Measurements from ENCODE around the gene ITGB4. TPM values are rescaled to one million over a fixed set of nuclear protein-coding genes. Genes with fewer than 3 reads are reported as not detected.

Gene ITGB4
- polyA plus RNA-seq, 1 of the 3 experiments (the other 2 are of a cell fraction) = 7.0 TPM

DNA sequence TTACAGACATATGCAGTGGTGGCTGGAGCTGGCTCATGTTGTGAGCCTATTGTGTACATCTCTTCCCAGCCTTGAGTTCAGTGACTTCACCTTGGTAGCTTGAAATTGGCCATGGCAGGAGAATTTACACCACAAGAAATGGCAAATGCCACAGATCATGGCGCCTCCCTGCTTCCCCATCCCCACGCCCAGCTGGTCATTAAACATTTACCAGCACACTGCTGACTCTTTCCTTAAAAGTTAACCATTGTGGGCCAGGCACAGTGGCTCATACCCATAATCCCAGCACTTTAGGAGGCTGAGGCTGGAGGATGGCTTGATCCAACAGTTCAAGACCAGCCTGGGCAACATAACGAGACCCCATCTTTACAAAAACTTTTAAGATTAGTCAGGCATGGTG is 22.6 kb upstream of the ITGB4 start:
- TF ChIP-seq NFIC (IDR thresholded peaks at IDR 0.05; ENCODE audit: borderline replicate concordance) (no peak), EP300 (IDR thresholded peaks at IDR 0.05; ENCODE audit: borderline replicate concordance in 1 of 2, low read depth in 1 of 2, low read length in 1 of 2) (no peak), EZH2phosphoT487 (IDR thresholded peaks at IDR 0.05; ENCODE audit: borderline replicate concordance, low read depth) (no peak), TEAD4 (IDR thresholded peaks at IDR 0.05; ENCODE audit: borderline replicate concordance, insufficient read depth) (no peak)
- TF ChIP-seq, protein P1, sequence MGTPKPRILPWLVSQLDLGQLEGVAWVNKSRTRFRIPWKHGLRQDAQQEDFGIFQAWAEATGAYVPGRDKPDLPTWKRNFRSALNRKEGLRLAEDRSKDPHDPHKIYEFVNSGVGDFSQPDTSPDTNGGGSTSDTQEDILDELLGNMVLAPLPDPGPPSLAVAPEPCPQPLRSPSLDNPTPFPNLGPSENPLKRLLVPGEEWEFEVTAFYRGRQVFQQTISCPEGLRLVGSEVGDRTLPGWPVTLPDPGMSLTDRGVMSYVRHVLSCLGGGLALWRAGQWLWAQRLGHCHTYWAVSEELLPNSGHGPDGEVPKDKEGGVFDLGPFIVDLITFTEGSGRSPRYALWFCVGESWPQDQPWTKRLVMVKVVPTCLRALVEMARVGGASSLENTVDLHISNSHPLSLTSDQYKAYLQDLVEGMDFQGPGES (IDR thresholded peaks at IDR 0.05; ENCODE audit: low read depth, low read length) = no peak
- TF ChIP-seq, protein P2, sequence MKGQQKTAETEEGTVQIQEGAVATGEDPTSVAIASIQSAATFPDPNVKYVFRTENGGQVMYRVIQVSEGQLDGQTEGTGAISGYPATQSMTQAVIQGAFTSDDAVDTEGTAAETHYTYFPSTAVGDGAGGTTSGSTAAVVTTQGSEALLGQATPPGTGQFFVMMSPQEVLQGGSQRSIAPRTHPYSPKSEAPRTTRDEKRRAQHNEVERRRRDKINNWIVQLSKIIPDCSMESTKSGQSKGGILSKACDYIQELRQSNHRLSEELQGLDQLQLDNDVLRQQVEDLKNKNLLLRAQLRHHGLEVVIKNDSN (IDR thresholded peaks at IDR 0.05; ENCODE audit: borderline replicate concordance, low read depth) = no peak
- Histone ChIP-seq H3K27ac (ENCODE audit: low read depth in 2 of 2, low read length in 1 of 2) (no peak overlapping the region), H3K79me2 (ENCODE audit: insufficient read depth) (peaks cover 57% of the 10 kb centered on the region), H4K20me1 (ENCODE audit: insufficient read depth) (no peaks in the 10 kb centered on the region), H3K4me1 (ENCODE audit: control insufficient read depth in 1 of 2, insufficient read depth in 2 of 2, low read depth in 1 of 2, low read length in 1 of 2) (peaks cover 36 to 44% of the 10 kb centered on the region in 2 experiments; a peak in 3 of 4 replicates), H3K9me2 (no peaks in the 10 kb centered on the region), H3F3A (replicated peaks; ENCODE audit: insufficient read depth) (peaks cover 36% of the 10 kb centered on the region), H2AFZ (ENCODE audit: low read depth) (no peak overlapping the region), H3K4me3 (ENCODE audit: low read depth in 2 of 2, low read length in 1 of 2) (no peak overlapping the region), H3K9me3 (no peaks in the 10 kb centered on the region), H3K4me2 (no peak overlapping the region), H3K9ac (no peak overlapping the region), H3K36me3 (replicated peaks in 1 of 2; ENCODE audit: control insufficient read depth in 1 of 2, insufficient read depth in 2 of 2, low read length in 1 of 2) (peaks cover 51 to 67% of the 10 kb centered on the region in 2 experiments), H3K27me3 (ENCODE audit: insufficient read depth) (no peaks in the 10 kb centered on the region)
- DNase-seq = no peak
- ChIA-PET POLR2A (no interaction called here), CTCF (interaction anchor here (1.0 to 1.4 kb wide), 4 partner anchors 10 to 55 kb away, joined by 3 to 5 read pairs (median 4); no protein-coding TSS in a partner anchor)
- 96% methylated on average over 3 of the region's 3 CpGs for WGBS (ENCODE audit: low lambda C conversion rate)

DNA sequence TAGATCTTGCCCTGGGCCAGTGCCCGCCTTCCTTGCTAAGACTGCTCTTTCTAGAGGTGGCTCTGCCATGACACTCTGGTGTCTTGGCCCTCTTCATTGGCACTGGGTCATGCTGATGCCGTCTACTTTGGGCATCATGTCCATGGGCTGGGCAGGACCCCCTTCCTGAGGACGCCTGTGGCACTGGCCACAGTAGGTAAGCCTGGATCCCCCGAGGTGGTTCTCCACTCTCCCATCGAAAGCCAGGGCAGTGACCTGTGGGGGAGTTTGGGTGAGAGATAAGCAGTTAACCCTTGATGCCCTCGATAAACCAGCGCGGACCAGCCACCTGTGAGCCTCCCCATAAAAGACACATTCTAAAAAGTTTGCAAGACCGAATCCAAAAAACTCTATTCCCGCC is 20.0 kb upstream of the ITGB4 start:
- 94% methylated on average over 9 of the region's 10 CpGs for WGBS (ENCODE audit: low lambda C conversion rate)
- POLR2A ChIA-PET = interaction anchor here (1.3 kb wide), 1 partner anchor 7 kb away, joined by 3 read pairs; no protein-coding TSS in a partner anchor

More for the DNA sequence above, 20.0 kb upstream of the ITGB4 start:
- peaks cover 14 to 20% of the 10 kb centered on the region in 2 experiments; a peak in 3 of 4 replicates for H3K4me1 ChIP-seq (ENCODE audit: control insufficient read depth in 1 of 2, insufficient read depth in 2 of 2, low read depth in 1 of 2, low read length in 1 of 2)
- peaks cover 37% of the 10 kb centered on the region for H3K79me2 ChIP-seq (ENCODE audit: insufficient read depth)
- no peak overlapping the region for H3K4me3 ChIP-seq (ENCODE audit: low read depth in 2 of 2, low read length in 1 of 2)
- H3F3A ChIP-seq (replicated peaks; ENCODE audit: insufficient read depth) = peaks cover 16% of the 10 kb centered on the region
- no peak for DNase-seq
- H4K20me1 ChIP-seq (ENCODE audit: insufficient read depth) = no peaks in the 10 kb centered on the region
- H3K9ac ChIP-seq = no peak overlapping the region
- 0 out of 2 replicates have a peak overlapping the region, but pooled peaks have one; percentile 17 for H3K4me2 ChIP-seq
- CTCF ChIA-PET = interaction anchor here (1.1 to 1.3 kb wide), 2 partner anchors 48 to 69 kb away, joined by 4 to 5 read pairs; no protein-coding TSS in a partner anchor
- H3K36me3 ChIP-seq (replicated peaks in 1 of 2; ENCODE audit: control insufficient read depth in 1 of 2, insufficient read depth in 2 of 2, low read length in 1 of 2) = peaks cover 56 to 77% of the 10 kb centered on the region in 2 experiments
- H3K9me2 ChIP-seq = no peaks in the 10 kb centered on the region
- no peaks in the 10 kb centered on the region for H3K27me3 ChIP-seq (ENCODE audit: insufficient read depth)
- peak overlapping the region; percentile 64 to 76 for H3K27ac ChIP-seq (ENCODE audit: low read depth in 2 of 2, low read length in 1 of 2)
- TF ChIP-seq, protein P2 (IDR thresholded peaks at IDR 0.05; ENCODE audit: borderline replicate concordance, low read depth) = no peak
- TF ChIP-seq TCF12 (IDR thresholded peaks at IDR 0.05) = no peak
- TF ChIP-seq, protein P3, sequence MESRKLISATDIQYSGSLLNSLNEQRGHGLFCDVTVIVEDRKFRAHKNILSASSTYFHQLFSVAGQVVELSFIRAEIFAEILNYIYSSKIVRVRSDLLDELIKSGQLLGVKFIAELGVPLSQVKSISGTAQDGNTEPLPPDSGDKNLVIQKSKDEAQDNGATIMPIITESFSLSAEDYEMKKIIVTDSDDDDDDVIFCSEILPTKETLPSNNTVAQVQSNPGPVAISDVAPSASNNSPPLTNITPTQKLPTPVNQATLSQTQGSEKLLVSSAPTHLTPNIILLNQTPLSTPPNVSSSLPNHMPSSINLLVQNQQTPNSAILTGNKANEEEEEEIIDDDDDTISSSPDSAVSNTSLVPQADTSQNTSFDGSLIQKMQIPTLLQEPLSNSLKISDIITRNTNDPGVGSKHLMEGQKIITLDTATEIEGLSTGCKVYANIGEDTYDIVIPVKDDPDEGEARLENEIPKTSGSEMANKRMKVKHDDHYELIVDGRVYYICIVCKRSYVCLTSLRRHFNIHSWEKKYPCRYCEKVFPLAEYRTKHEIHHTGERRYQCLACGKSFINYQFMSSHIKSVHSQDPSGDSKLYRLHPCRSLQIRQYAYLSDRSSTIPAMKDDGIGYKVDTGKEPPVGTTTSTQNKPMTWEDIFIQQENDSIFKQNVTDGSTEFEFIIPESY (IDR thresholded peaks at IDR 0.05; ENCODE audit: borderline replicate concordance, low read depth) = no peak
- H2AFZ ChIP-seq (ENCODE audit: low read depth) = no peak overlapping the region
- no peaks in the 10 kb centered on the region for H3K9me3 ChIP-seq

Measured in SK-N-SH (cell line).